Ishikawa (cell line): ENCODE measurements around the gene FIG4.

Experiments
- CEBPB ChIP-seq: IDR thresholded peaks from 2 replicates; pipeline ENCODE4 v1.6.1; 2012
- CREB1 ChIP-seq: IDR thresholded peaks from 2 replicates; pipeline ENCODE4 v1.6.1; 2012; ENCODE audit warnings: low read depth
- EGR1 ChIP-seq: IDR thresholded peaks from 2 replicates; pipeline ENCODE4 v1.6.1; 2012
- EP300 ChIP-seq: IDR thresholded peaks from 2 replicates; pipeline ENCODE4 v1.6.1; 2012; ENCODE audit warnings: borderline replicate concordance
- FOXM1 ChIP-seq: IDR thresholded peaks from 2 replicates; pipeline ENCODE4 v1.6.1; 2012; ENCODE audit warnings: low read depth, borderline replicate concordance
- MAX ChIP-seq: IDR thresholded peaks from 2 replicates; pipeline ENCODE4 v1.6.1; 2012
- NFIC ChIP-seq: IDR thresholded peaks from 2 replicates; pipeline ENCODE4 v1.6.1; 2012
- RAD21 ChIP-seq: IDR thresholded peaks from 2 replicates; pipeline ENCODE4 v1.6.1; 2012; ENCODE audit warnings: low read depth
- REST ChIP-seq: IDR thresholded peaks from 2 replicates; pipeline ENCODE4 v1.6.1; 2012; ENCODE audit warnings: low read depth, mild to moderate bottlenecking
- TAF1 ChIP-seq: IDR thresholded peaks from 2 replicates; pipeline ENCODE4 v1.6.1; 2012; ENCODE audit warnings: low read depth, mild to moderate bottlenecking
- TCF12 ChIP-seq: IDR thresholded peaks from 2 replicates; pipeline ENCODE4 v1.6.1; 2012; ENCODE audit warnings: low read depth
- YY1 ChIP-seq: IDR thresholded peaks from 2 replicates; pipeline ENCODE4 v1.6.1; 2012; ENCODE audit warnings: low read depth
- ZBTB7A ChIP-seq: IDR thresholded peaks from 2 replicates; pipeline ENCODE4 v1.6.1; 2012; ENCODE audit warnings: low read depth

GRCh38 chr6:109767961-109768360, 76.9 kb downstream of the FIG4 start:
- no peak for TF ChIP-seq YY1
- TF ChIP-seq FOXM1: no peak
- no peak for TF ChIP-seq EP300
- TF ChIP-seq CEBPB: no peak
- TF ChIP-seq REST: no peak
- no peak for TF ChIP-seq CREB1
- TF ChIP-seq MAX: no peak
- TF ChIP-seq TCF12: no peak
- no peak for TF ChIP-seq TAF1
- no peak for TF ChIP-seq EGR1
- no peak for TF ChIP-seq NFIC
- no peak for TF ChIP-seq ZBTB7A
- no peak for TF ChIP-seq RAD21
